RPMI7951 (cell line): ENCODE results near the gene PTCH1. TPM values are rescaled to one million over a fixed set of nuclear protein-coding genes. Genes with fewer than 3 reads are reported as not detected.

Source experiments
- DNase-seq: peaks from one replicate; pipeline ENCODE4 v3.0.0-alpha.2; 2012; ENCODE audit warnings: low read depth
- total RNA-seq: library from RNA; depleted of rRNA; stranded (reverse); fragments of >200 nt; shearing (Covaris generic); gene quantifications from 2 replicates; pipeline ENCODE4 v1.2.3, GENCODE V29; 2014

The PTCH1 gene
- total RNA-seq, 1 experiment from 2014 or later, result 2.2 TPM

DNA sequence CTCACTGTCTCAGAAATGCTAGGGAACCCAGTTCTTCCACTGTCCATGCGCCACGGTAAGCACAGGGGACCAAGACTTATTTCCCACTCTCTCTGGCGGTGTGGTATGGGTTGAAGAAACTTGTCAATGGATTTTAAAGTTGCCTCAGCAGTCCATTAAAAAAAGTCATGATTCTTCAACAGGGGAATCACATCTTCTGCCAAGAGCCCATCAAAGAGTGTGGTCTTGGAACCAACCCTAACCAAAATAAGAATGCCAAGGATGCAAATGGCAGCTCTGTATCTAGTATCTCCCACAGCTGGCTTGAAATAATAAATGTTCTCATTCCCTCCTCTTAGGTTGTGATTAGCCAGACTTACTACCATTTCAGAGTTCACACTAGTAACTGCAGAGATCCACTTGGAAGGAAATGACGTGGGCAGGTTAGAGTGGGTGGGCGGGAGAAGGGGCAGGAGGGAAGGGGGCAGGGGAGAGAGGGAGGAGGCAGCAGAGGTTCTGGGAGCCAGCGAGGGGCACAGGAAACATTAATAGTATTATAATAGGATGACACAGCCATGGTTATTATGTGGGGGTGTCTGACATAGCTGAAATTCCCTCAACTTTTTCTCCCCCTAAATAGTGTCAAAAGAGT lies 17.6 kb downstream of the PTCH1 start:
- no peak for DNase-seq

GRCh38 chr9:95498641-95499040 lies 18.1 kb downstream of the PTCH1 start:
- DNase-seq, result no peak

DNA sequence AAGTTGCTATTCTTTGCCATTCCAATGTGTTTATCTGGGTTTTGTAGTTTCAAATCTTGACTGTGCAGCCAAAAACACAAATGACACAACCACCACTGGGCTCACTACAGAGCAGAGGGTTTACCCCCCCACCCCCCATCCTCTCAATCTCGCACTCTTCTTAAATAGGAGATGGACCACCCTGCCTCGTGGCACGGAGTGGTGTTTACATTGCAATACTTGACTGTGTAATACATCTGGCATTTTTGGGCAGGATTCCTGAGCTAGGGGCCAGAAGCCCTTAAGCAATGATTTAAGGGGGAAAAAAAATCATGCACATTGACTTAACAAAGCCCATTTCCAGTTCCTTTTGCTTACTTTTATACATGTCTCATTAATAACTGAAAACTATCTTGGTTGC lies 19.0 kb downstream of the PTCH1 start:
- DNase-seq, result no peak

GRCh38 chr9:95496687-95497086 lies 20.1 kb downstream of the PTCH1 start:
- DNase-seq, result no peak

GRCh38 chr9:95495961-95496360 lies 20.8 kb downstream of the PTCH1 start:
- no peak for DNase-seq

DNA sequence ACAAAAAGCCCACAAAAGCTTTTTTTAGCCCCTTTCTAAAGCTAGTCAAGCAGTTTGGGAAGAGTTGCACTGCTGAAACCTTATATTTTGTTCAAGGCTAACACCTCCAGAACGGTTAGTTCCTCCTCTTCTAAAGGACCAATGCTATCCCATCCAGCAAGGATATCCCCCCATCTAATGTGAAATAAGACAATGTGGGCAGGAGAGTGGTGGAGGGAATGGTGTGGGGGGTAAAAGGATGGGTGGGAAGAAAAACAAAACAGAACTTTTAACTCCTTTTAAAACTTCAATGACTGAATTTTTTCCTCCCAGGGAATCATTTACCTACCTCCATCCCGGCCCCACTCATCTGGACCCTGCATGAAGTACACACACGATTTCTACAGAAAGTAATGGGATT lies 21.2 kb downstream of the PTCH1 start:
- no peak for DNase-seq

- DNase-seq, result no peak
Observed at GRCh38 chr9:95494416-95495371, 22.1 kb downstream of the PTCH1 start.

DNA sequence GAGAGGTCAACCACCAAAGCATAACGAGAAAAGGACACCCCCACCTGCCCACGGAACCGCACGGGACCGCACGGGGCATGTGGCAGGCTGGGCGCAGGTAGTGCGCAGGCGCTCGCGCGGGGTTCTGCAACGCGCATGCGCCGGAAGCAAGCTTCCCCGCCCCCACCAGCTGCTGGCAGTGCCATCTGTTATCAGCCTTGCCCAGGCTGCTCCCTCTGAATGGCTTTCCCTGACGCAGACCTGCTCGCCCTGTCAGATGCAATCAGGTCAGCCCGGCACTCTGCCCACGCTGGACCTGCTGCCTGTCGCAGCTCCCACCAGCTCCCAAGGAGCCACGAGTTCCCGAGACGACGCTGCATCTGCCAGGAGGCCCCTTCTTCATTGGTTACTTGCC lies 22.8 kb downstream of the PTCH1 start:
- DNase-seq, result no peak

DNA sequence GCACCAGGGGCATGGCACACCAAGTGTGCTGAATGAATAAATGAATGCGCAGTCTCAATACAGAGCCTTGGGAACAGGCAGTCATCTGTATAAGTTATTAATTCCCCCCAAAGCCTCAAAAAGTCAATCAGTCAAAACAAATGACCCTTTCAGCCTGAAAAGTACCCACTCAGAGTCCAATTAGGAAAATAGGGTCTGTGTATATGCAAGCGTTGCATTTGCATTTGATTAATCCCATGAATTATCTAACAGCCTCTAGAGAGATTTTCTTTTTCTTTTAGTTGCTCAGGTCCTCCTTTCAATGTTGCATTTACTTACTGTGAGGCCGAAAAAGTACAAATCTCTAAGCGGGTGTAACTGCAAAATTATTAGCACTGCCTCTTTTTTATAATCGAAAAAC lies 23.4 kb downstream of the PTCH1 start:
- no peak for DNase-seq

GRCh38 chr9:95491543-95492320 lies 25.0 kb downstream of the PTCH1 start:
- DNase-seq, result no peak

- DNase-seq, result no peak
Observed at GRCh38 chr9:95488954-95489353, 27.8 kb downstream of the PTCH1 start.

GRCh38 chr9:95486318-95486717 lies 30.5 kb downstream of the PTCH1 start:
- no peak for DNase-seq

GRCh38 chr9:95484225-95484624 lies 32.5 kb downstream of the PTCH1 start:
- no peak for DNase-seq

- DNase-seq, result no peak
Observed at GRCh38 chr9:95483431-95483830, 33.3 kb downstream of the PTCH1 start.

GRCh38 chr9:95482621-95483020 lies 34.1 kb downstream of the PTCH1 start:
- DNase-seq, result no peak

DNA sequence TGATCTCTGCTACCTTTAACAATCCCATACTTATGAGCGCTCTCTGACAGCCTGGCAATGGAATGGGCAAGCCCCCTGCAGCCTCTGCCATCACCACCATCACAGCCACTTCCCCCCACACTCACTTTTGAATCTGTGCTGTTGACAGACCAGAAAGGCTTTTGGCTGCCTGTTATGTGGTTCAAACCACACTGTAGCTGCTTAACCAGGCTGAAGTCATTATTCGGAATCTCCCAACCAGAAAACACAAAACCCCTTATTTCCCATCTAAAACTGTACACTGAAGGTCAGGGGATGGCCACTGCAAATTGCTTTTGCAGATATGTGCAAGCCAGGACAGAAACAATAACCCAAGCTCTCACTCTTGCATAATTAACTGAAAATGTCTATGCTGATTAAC lies 35.8 kb downstream of the PTCH1 start:
- no peak for DNase-seq

DNA sequence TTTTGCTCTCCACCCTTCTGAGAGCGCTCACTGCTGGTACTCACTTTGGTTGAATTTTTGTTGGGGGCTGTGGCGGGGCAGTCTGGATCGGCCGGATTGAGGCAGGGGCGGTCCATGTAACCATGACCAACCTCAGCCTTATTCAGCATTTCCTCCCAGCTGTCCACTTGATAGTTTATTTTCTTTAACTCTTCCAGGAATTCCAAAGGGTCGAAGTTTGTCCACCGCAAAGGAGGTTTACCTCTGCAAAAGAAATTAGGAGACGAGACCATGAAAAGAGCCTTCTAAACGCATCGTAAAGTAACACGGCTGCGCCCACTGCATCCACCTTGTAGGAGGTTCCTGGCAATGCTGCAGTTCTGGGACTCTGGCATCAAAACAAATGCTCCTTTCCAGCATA lies 36.4 kb downstream of the PTCH1 start:
- no peak for DNase-seq

DNA sequence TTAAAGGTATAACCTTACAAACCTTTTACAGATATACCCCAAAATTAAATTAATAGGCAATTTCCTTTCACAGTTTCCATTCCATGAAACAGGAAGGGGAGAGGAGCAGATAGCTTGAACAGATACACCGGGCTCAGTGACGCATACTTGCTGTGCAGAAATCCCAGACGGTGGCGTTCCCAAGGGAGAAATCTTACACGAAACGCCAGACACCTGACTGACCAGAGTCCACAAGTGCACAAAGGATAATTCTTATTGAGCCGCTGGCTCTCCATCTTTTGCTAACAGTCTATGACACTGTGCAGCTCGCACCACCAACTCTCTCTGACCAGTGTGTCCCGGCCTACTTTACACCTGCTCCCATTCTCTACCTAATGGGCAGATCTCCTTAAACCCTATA lies 37.4 kb downstream of the PTCH1 start:
- DNase-seq, result no peak

DNA sequence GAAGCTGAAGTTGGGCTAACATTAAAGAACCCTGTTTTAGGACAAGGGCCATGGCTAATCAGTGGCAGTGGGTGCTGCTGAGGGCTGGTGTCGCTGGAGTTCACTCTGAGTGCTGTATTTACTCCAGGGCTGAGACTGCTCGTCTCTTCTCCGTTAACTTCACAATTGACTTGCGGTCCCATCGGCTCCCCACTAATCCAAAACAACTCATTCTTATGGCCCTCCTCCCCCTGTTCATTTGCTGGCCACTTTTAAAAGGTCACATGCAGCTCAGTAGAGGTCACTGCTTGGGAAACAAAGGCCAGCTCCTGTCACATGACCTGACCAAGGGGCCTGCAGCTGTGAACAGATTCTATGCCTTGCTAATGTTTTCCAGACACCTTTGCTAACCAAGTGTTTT lies 38.4 kb downstream of the PTCH1 start:
- DNase-seq, result no peak

DNA sequence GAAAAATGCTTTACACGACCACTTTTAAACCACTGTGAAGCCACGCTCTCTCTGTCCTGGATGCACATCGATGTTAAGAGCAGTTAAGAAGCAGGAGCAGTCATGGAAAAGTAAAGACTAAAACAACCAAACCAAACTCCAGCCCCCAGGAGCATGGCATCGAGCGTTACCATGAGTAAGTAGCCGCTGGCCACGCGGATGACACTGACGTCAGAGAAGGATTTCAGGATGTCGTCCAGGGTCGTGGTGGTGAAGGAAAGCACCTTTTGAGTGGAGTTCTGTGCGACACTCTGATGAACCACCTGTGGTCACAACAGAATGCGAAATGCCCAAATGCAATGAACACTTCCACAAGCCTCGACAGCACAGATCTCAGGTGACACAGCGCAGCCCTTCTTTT lies 38.9 kb downstream of the PTCH1 start:
- DNase-seq, result no peak

DNA sequence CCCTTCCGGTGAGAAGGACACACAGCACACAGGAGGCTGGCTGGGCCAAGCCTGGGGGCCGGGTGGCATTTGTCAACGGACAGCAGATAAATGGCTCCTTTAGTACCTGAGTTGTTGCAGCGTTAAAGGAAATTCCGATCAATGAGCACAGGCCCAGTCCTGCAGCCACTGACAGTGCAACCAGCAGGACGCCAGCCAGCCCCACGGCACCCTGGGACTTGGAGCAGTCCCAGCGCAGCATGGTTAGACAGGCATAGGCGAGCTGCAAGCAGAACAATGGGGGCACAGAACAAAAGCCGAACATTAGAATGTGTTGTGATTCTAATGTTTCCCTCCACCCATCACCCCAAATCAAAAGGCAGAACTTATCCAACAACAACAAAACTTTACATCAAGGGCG lies 39.3 kb downstream of the PTCH1 start:
- DNase-seq, result no peak

GRCh38 chr9:95468791-95469190 lies 48.0 kb downstream of the PTCH1 start:
- no peak for DNase-seq

DNA sequence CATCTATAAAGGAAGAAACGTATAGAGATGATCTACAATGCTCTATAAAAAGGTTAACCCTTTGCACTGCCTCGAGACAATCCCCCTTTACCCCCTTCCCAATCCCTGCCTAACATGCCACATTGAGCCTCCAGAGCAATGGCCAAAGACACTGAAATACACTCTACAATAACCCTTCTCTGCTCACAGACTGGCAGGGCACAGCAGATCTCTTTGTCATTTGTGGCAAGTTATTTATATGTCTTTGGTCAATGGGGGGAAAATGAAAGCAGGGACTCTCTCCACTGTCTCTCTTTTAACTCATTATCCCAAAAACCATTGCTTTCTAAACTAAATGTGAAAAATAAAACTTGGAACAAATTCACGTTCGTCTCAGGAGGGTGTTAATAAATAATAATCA lies 51.7 kb downstream of the PTCH1 start:
- no peak for DNase-seq
